Parathyroid adenoma (tissue), 2 donors: ENCODE measurements around the gene CYP4F22.
A peak's percentile ranks its signal among the peaks of the same experiment; 100 is the strongest.

Experiments
- H2AFZ ChIP-seq: fragments of 300-600 bp; sonication (generic); one replicate; pipeline ENCODE4 v1.7.0; 2017; ENCODE audit warnings: antibody characterized with exemption, mild to moderate bottlenecking
- H3K27ac ChIP-seq: fragments of 300-600 bp; sonication (generic); one replicate; pipeline ENCODE4 v1.7.0; 2017
- H3K27me3 ChIP-seq: fragments of 300-600 bp; sonication (generic); one replicate; pipeline ENCODE4 v1.7.0; 2017; ENCODE audit warnings: low read length; ENCODE audit not compliant: control insufficient read depth, insufficient read depth
- H3K36me3 ChIP-seq: fragments of 300-600 bp; sonication (generic); one replicate; pipeline ENCODE4 v1.7.0; 2017; ENCODE audit warnings: low read length; ENCODE audit not compliant: control insufficient read depth, insufficient read depth
- H3K4me1 ChIP-seq: fragments of 300-600 bp; sonication (generic); one replicate; pipeline ENCODE4 v1.7.0; 2017; ENCODE audit warnings: control low read depth
- H3K4me2 ChIP-seq: fragments of 300-600 bp; sonication (generic); one replicate; pipeline ENCODE4 v1.7.0; 2017; ENCODE audit warnings: low read length
- H3K4me3 ChIP-seq: fragments of 300-600 bp; sonication (generic); one replicate; pipeline ENCODE4 v1.7.0; 2017; ENCODE audit warnings: low read depth, low read length
- H3K79me2 ChIP-seq: fragments of 300-600 bp; sonication (generic); one replicate; pipeline ENCODE4 v1.7.0; 2017; ENCODE audit warnings: control low read depth
- H3K9ac ChIP-seq: fragments of 300-600 bp; sonication (generic); one replicate; pipeline ENCODE4 v1.7.0; 2017; ENCODE audit warnings: mild to moderate bottlenecking
- H3K9me3 ChIP-seq: fragments of 300-600 bp; sonication (generic); one replicate; pipeline ENCODE4 v1.7.0; 2017; ENCODE audit warnings: low read length; ENCODE audit not compliant: control insufficient read depth
- CTCF ChIP-seq: fragments of 300-600 bp; sonication (generic); IDR thresholded peaks from one replicate; pipeline ENCODE4 v1.7.0; 2017; ENCODE audit warnings: antibody characterized with exemption, mild to moderate bottlenecking
- donor health status: primary hyperparathyroidism.

The CYP4F22 gene

GRCh38 chr19:15508035-15508710, at the start of gene CYP4F22:
TSS of gene CYP4F22 (plus strand) at chr19:15508525. CDS start at chr19:15525337, 16,812 bp downstream.
- Histone ChIP-seq H3K79me2 (no peaks in the 10 kb centered on the region), H3K36me3 (no peaks in the 10 kb centered on the region), H3K9ac (no peak within 1 kb of the TSS), H2AFZ (peak within 1 kb of the TSS; percentile 68), H3K4me3 (no peak within 1 kb of the TSS), H3K9me3 (no peaks in the 10 kb centered on the region), H3K4me2 (peak within 1 kb of the TSS; percentile 57), H3K27ac (no peak within 1 kb of the TSS), H3K27me3 (no peaks in the 10 kb centered on the region), H3K4me1 (no peaks in the 10 kb centered on the region)
- no peak for TF ChIP-seq CTCF

- H3K27ac ChIP-seq = no peak overlapping the region
- H3K9me3 ChIP-seq = no peaks in the 10 kb centered on the region
- TF ChIP-seq CTCF = no peak
- no peak overlapping the region for H3K9ac ChIP-seq
- no peaks in the 10 kb centered on the region for H3K27me3 ChIP-seq
- H3K36me3 ChIP-seq = no peaks in the 10 kb centered on the region
- no peak overlapping the region for H2AFZ ChIP-seq
- H3K4me2 ChIP-seq = no peak overlapping the region
- H3K79me2 ChIP-seq = no peaks in the 10 kb centered on the region
- no peaks in the 10 kb centered on the region for H3K4me1 ChIP-seq
- no peak overlapping the region for H3K4me3 ChIP-seq
These were observed 46.6 kb upstream of the CYP4F22 start for GRCh38 chr19:15461694-15462093.

DNA sequence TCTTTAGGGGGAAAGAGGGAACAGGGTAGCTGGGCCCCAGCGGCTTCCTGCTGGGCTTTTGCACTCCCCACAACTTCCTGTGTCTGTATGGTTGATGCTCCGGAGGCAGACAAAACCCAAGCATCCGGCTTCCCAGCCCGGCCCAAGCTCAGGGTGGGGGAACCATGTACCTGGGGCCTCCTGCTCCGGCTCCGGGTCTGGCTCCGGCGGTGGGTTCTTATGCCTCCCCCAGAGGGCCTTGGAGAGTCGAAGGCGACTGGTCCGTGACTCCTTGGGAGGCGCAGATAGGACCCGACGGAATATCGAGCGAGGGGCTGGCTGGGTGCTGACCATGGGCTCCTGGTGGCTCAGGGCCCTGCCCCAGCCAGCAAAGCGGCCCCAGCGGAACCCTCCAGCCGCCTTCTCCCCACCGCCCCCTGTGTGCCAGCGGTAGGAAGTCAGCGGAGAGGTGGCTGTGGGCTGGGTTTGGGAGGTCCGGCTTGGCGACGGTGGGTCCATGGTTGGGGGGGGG, 44.4 kb upstream of the CYP4F22 start:
- H3K4me1 ChIP-seq = no peaks in the 10 kb centered on the region
- H3K27ac ChIP-seq = peak overlapping the region; percentile 24
- no peaks in the 10 kb centered on the region for H3K27me3 ChIP-seq
- no peak overlapping the region for H3K4me2 ChIP-seq
- no peak overlapping the region for H2AFZ ChIP-seq
- no peak overlapping the region for H3K9ac ChIP-seq
- TF ChIP-seq CTCF = no peak
- no peaks in the 10 kb centered on the region for H3K36me3 ChIP-seq
- no peaks in the 10 kb centered on the region for H3K79me2 ChIP-seq
- H3K9me3 ChIP-seq = no peaks in the 10 kb centered on the region
- H3K4me3 ChIP-seq = no peak overlapping the region

GRCh38 chr19:15464394-15465385, 43.6 kb upstream of the CYP4F22 start, which contains the start of gene RASAL3:
TSS of gene RASAL3 (minus strand) at chr19:15464544. CDS start at chr19:15464358, 186 bp downstream.
- H3K9ac ChIP-seq = no peak within 1 kb of the TSS
- no peak for TF ChIP-seq CTCF
- no peak within 1 kb of the TSS for H2AFZ ChIP-seq
- no peaks in the 10 kb centered on the region for H3K27me3 ChIP-seq
- H3K79me2 ChIP-seq = no peaks in the 10 kb centered on the region
- no peaks in the 10 kb centered on the region for H3K36me3 ChIP-seq
- H3K4me3 ChIP-seq = no peak within 1 kb of the TSS
- no peaks in the 10 kb centered on the region for H3K9me3 ChIP-seq
- peak within 1 kb of the TSS; percentile 24 for H3K27ac ChIP-seq
- H3K4me1 ChIP-seq = no peaks in the 10 kb centered on the region
- H3K4me2 ChIP-seq = no peak within 1 kb of the TSS
